Measurements from ENCODE around the gene MOB3A.

GRCh38 chr19:2059422-2060201 is 36.5 kb downstream of the MOB3A start:
- TF ChIP-seq CTCF (IDR thresholded peaks at IDR 0.05) (no peak), EZH2 (IDR thresholded peaks at IDR 0.05) (no peak)

Data from neural progenitor cell (in vitro differentiated cells).